WTC11 (cell line): ENCODE results near the gene SCN8A. TPM values are rescaled to one million over a fixed set of nuclear protein-coding genes. Genes with fewer than 3 reads are reported as not detected.

Experiments used
- ATAC-seq: fragments of 200-7000 bp; cut with Tn5 transposase; 2 replicates; pipeline ENCODE4 v1.10.0; 2021; ENCODE audit warnings: mild to moderate bottlenecking, moderate library complexity
- CTCF ChIA-PET: fragments of 300-600 bp; sonication (Branson Sonifier 250); formaldehyde crosslinking; loops from one replicate; lab custom pipeline; 2021; ENCODE audit warnings: antibody characterized with exemption; lab: Charles Lee
- POLR2A ChIA-PET: fragments of 350-600 bp; sonication (Branson Sonifier 250); formaldehyde crosslinking; loops from one replicate; lab custom pipeline; 2021; ENCODE audit warnings: antibody characterized with exemption; lab: Charles Lee
- DNase-seq: peaks from one replicate; pipeline ENCODE4 v3.0.0; 2021; ENCODE audit warnings: low spot score
- H3K27ac Mint-ChIP-seq: 2 replicates; pipeline ENCODE4 v1.8.0; 2021; ENCODE audit warnings: mixed read lengths
- H3K27me3 Mint-ChIP-seq: 2 replicates; pipeline ENCODE4 v1.8.0; 2021; ENCODE audit warnings: low read depth, mild to moderate bottlenecking, moderate library complexity, mixed read lengths
- H3K36me3 Mint-ChIP-seq: 2 replicates; pipeline ENCODE4 v1.8.0; 2021; ENCODE audit warnings: mixed read lengths
- H3K4me1 Mint-ChIP-seq: 2 replicates; pipeline ENCODE4 v1.8.0; 2022; ENCODE audit warnings: mixed read lengths
- H3K4me3 Mint-ChIP-seq: 2 replicates; pipeline ENCODE4 v1.8.0; 2021; ENCODE audit warnings: mild to moderate bottlenecking, moderate library complexity, mixed read lengths
- H3K9me3 Mint-ChIP-seq: 2 replicates; pipeline ENCODE4 v1.8.0; 2021; ENCODE audit warnings: mixed read lengths
- ATF1 ChIP-seq: sonication (generic); formaldehyde crosslinking; IDR thresholded peaks from 2 replicates; pipeline ENCODE4 v1.8.1; 2023; ENCODE audit warnings: mild to moderate bottlenecking, moderate library complexity, missing genetic modification reagents
- CBFB ChIP-seq: sonication (generic); formaldehyde crosslinking; IDR thresholded peaks from 2 replicates; pipeline ENCODE4 v1.8.1; 2022; ENCODE audit warnings: mild to moderate bottlenecking, low read depth, missing genetic modification reagents
- ELF4 ChIP-seq: sonication (generic); formaldehyde crosslinking; IDR thresholded peaks from 2 replicates; pipeline ENCODE4 v1.8.1; 2022; ENCODE audit warnings: low read depth, mild to moderate bottlenecking, moderate library complexity, missing genetic modification reagents
- FOXK1 ChIP-seq: sonication (generic); formaldehyde crosslinking; IDR thresholded peaks from 2 replicates; pipeline ENCODE4 v1.8.0; 2022; ENCODE audit warnings: mild to moderate bottlenecking, moderate library complexity, missing genetic modification reagents
- FOXP1 ChIP-seq: sonication (generic); formaldehyde crosslinking; IDR thresholded peaks from 2 replicates; pipeline ENCODE4 v1.8.0; 2022; ENCODE audit warnings: missing genetic modification reagents, mild to moderate bottlenecking, moderate library complexity, borderline replicate concordance
- GABPB1 ChIP-seq: sonication (generic); formaldehyde crosslinking; IDR thresholded peaks from 2 replicates; pipeline ENCODE4 v1.8.1; 2023; ENCODE audit warnings: mild to moderate bottlenecking, missing genetic modification reagents
- HMGXB4 ChIP-seq: sonication (generic); formaldehyde crosslinking; IDR thresholded peaks from 2 replicates; pipeline ENCODE4 v1.8.1; 2023; ENCODE audit warnings: mild to moderate bottlenecking, moderate library complexity, missing genetic modification reagents
- JUN ChIP-seq: sonication (generic); formaldehyde crosslinking; IDR thresholded peaks from 2 replicates; pipeline ENCODE4 v1.8.0; 2023; ENCODE audit warnings: mild to moderate bottlenecking, missing genetic modification reagents
- NFATC4 ChIP-seq: fragments of 250-450 bp; sonication (Bioruptor Pico); IDR thresholded peaks from 2 replicates; pipeline ENCODE4 v1.9.0; 2021; ENCODE audit warnings: mild to moderate bottlenecking
- SMAD3 ChIP-seq: sonication (generic); formaldehyde crosslinking; IDR thresholded peaks from 2 replicates; pipeline ENCODE4 v1.8.0; 2022; ENCODE audit warnings: missing genetic modification reagents, mild to moderate bottlenecking, borderline replicate concordance
- USF1 ChIP-seq: sonication (generic); formaldehyde crosslinking; IDR thresholded peaks from 2 replicates; pipeline ENCODE4 v1.8.0; 2022; ENCODE audit warnings: mild to moderate bottlenecking, missing genetic modification reagents
- ZNF671 ChIP-seq: fragments of 250-450 bp; sonication (Bioruptor Pico); IDR thresholded peaks from 2 replicates; pipeline ENCODE4 v1.8.0; 2021; ENCODE audit warnings: mild to moderate bottlenecking
- total RNA-seq: library from RNA; stranded (reverse); gene quantifications from 3 replicates; pipeline ENCODE4 v1.2.3, GENCODE V29; 2021
- TF ChIP-seq, protein P1 (sequence below): sonication (generic); formaldehyde crosslinking; IDR thresholded peaks from 2 replicates; pipeline ENCODE4 v1.8.1; 2022; ENCODE audit warnings: mild to moderate bottlenecking, moderate library complexity, missing genetic modification reagents
- TF ChIP-seq, protein P2 (sequence below): fragments of 250-450 bp; sonication (Bioruptor Pico); IDR thresholded peaks from 2 replicates; pipeline ENCODE4 v1.9.0; 2021; ENCODE audit warnings: moderate library complexity, mild to moderate bottlenecking, inconsistent platforms, borderline replicate concordance
- TF ChIP-seq, protein P3 (sequence below): sonication (generic); formaldehyde crosslinking; IDR thresholded peaks from 2 replicates; pipeline ENCODE4 v1.8.1; 2022; ENCODE audit warnings: low read depth, missing genetic modification reagents, borderline replicate concordance
- TF ChIP-seq, protein P4 (sequence below): sonication (generic); formaldehyde crosslinking; IDR thresholded peaks from 2 replicates; pipeline ENCODE4 v1.8.0; 2023; ENCODE audit warnings: mild to moderate bottlenecking, missing genetic modification reagents
- TF ChIP-seq, protein P5 (sequence below): fragments of 250-450 bp; sonication (Bioruptor Pico); IDR thresholded peaks from 2 replicates; pipeline ENCODE4 v1.9.0; 2021; ENCODE audit warnings: mild to moderate bottlenecking

SCN8A gene
- total RNA-seq, 1 experiment from 2014 or later, result 14.4 TPM

DNA sequence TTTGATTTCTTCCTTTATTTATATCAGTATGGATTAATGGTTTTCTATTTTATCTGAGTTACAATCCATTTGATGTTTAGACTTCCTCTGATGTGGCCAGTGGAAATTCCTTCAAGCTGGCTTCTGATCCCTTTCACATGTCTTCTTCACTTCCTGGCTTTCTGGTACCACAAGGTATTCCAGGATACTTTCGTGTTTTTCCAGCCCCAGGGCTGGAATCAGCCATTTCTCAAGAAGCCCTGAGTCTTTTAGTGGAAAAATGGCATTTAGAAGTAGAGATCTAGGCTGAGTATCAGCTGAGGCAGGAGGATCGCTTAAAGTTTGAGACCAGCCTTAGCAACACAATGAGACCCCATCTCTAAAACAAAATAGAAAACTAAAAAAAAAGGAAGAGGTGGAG is 164.2 kb downstream of the SCN8A start (continued):
- TF ChIP-seq GABPB1 (CRISPR knock-in tag) (no peak), SMAD3 (CRISPR knock-in tag) (no peak), CBFB (CRISPR knock-in tag) (no peak), NFATC4 (CRISPR knock-in tag) (no peak)
- TF ChIP-seq, protein P1, sequence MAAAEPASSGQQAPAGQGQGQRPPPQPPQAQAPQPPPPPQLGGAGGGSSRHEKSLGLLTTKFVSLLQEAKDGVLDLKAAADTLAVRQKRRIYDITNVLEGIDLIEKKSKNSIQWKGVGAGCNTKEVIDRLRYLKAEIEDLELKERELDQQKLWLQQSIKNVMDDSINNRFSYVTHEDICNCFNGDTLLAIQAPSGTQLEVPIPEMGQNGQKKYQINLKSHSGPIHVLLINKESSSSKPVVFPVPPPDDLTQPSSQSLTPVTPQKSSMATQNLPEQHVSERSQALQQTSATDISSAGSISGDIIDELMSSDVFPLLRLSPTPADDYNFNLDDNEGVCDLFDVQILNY, result no peak

- Mint-ChIP-seq H3K27me3 (no peaks in the 10 kb centered on the region), H3K36me3 (no peaks in the 10 kb centered on the region; the same call in 1 of the 2 replicates), H3K9me3 (no peaks in the 10 kb centered on the region), H3K4me1 (peaks cover 6% of the 10 kb centered on the region), H3K4me3 (no peak overlapping the region), H3K27ac (no peak overlapping the region)
- ChIA-PET CTCF (no interaction called here), POLR2A (no interaction called here)
- TF ChIP-seq ELF4, result no peak
- TF ChIP-seq, protein P2, sequence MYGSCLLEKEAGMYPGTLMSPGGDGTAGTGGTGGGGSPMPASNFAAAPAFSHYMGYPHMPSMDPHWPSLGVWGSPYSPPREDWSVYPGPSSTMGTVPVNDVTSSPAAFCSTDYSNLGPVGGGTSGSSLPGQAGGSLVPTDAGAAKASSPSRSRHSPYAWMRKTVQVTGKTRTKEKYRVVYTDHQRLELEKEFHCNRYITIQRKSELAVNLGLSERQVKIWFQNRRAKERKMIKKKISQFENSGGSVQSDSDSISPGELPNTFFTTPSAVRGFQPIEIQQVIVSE, result no peak
- TF ChIP-seq, protein P3, sequence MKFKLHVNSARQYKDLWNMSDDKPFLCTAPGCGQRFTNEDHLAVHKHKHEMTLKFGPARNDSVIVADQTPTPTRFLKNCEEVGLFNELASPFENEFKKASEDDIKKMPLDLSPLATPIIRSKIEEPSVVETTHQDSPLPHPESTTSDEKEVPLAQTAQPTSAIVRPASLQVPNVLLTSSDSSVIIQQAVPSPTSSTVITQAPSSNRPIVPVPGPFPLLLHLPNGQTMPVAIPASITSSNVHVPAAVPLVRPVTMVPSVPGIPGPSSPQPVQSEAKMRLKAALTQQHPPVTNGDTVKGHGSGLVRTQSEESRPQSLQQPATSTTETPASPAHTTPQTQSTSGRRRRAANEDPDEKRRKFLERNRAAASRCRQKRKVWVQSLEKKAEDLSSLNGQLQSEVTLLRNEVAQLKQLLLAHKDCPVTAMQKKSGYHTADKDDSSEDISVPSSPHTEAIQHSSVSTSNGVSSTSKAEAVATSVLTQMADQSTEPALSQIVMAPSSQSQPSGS (CRISPR knock-in tag), result no peak
- TF ChIP-seq USF1 (CRISPR knock-in tag), result no peak
- TF ChIP-seq FOXK1 (CRISPR knock-in tag), result no peak
- no peak for TF ChIP-seq JUN (CRISPR knock-in tag)
- DNase-seq (no peak), ATAC-seq (no peak)
These were observed 168.1 kb downstream of the SCN8A start for GRCh38 chr12:51759175-51759574.

GRCh38 chr12:51759695-51760094 is 168.7 kb downstream of the SCN8A start:
- Mint-ChIP-seq H3K27me3 (no peaks in the 10 kb centered on the region), H3K4me3 (no peak overlapping the region)
- POLR2A ChIA-PET, result no interaction called here
- TF ChIP-seq, protein P4, sequence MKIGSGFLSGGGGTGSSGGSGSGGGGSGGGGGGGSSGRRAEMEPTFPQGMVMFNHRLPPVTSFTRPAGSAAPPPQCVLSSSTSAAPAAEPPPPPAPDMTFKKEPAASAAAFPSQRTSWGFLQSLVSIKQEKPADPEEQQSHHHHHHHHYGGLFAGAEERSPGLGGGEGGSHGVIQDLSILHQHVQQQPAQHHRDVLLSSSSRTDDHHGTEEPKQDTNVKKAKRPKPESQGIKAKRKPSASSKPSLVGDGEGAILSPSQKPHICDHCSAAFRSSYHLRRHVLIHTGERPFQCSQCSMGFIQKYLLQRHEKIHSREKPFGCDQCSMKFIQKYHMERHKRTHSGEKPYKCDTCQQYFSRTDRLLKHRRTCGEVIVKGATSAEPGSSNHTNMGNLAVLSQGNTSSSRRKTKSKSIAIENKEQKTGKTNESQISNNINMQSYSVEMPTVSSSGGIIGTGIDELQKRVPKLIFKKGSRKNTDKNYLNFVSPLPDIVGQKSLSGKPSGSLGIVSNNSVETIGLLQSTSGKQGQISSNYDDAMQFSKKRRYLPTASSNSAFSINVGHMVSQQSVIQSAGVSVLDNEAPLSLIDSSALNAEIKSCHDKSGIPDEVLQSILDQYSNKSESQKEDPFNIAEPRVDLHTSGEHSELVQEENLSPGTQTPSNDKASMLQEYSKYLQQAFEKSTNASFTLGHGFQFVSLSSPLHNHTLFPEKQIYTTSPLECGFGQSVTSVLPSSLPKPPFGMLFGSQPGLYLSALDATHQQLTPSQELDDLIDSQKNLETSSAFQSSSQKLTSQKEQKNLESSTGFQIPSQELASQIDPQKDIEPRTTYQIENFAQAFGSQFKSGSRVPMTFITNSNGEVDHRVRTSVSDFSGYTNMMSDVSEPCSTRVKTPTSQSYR (CRISPR knock-in tag), result no peak
- TF ChIP-seq FOXK1 (CRISPR knock-in tag) (no peak), ZNF671 (CRISPR knock-in tag) (no peak), FOXP1 (CRISPR knock-in tag) (no peak), ATF1 (no peak), HMGXB4 (no peak)
- TF ChIP-seq, protein P1, result no peak
- TF ChIP-seq, protein P5, sequence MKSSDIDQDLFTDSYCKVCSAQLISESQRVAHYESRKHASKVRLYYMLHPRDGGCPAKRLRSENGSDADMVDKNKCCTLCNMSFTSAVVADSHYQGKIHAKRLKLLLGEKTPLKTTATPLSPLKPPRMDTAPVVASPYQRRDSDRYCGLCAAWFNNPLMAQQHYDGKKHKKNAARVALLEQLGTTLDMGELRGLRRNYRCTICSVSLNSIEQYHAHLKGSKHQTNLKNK (CRISPR knock-in tag), result no peak
- TF ChIP-seq, all 79 proteins: peak for 0
- H3K9me3 Mint-ChIP-seq, result no peaks in the 10 kb centered on the region
- no peak for DNase-seq
- H3K27ac Mint-ChIP-seq, result no peak overlapping the region
- no peaks in the 10 kb centered on the region; the same call in 1 of the 2 replicates for H3K36me3 Mint-ChIP-seq
- H3K4me1 Mint-ChIP-seq, result peaks cover 4% of the 10 kb centered on the region
- CTCF ChIA-PET, result no interaction called here
- no peak for ATAC-seq
